ENCODE results near the gene PNPO. TPM values are rescaled to one million over a fixed set of nuclear protein-coding genes. Genes with fewer than 3 reads are reported as not detected.

PNPO gene
- total and polyA plus RNA-seq, 2 of the 13 experiments (the other 11 are each of a cell fraction or from before 2014, with no cell fraction given): 47.9 to 63.3 TPM

DNA sequence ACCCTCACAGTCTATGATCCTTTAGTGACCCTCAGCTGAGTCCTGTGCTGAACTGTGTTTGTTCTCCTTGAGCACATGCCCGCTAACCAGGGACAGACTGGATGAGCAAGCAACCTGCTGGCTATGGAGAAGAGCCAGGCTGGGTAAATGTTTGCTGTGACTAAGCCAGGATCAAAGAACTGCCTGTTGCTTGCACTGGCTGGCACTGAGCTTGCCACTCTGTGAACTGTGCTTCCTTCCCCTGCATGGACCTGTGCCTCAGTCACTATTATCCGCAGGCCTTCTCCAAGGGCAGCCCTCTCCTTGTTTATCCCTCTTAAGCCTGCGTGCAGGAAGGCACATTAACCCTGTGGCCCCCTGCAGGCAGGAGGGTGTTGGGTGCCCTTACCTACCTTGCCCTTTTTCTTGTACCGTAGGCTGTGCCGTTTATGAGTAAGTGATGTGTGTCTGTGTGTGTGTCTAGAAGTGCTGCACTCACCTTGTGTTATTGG, 7.4 kb downstream of the PNPO start (continued):
- TF ChIP-seq ZNF318 (CRISPR knock-in tag; IDR thresholded peaks at IDR 0.05): peak; percentile 60; the same call in 1 of the 2 replicates
- no peak for TF ChIP-seq ZNF263 (CRISPR knock-in tag; IDR thresholded peaks at IDR 0.05)
- no peak for TF ChIP-seq GZF1 (CRISPR knock-in tag; IDR thresholded peaks at IDR 0.05)
- TF ChIP-seq TSC22D2 (CRISPR knock-in tag; IDR thresholded peaks at IDR 0.05; ENCODE audit: borderline replicate concordance): no peak
- TF ChIP-seq, protein P1, sequence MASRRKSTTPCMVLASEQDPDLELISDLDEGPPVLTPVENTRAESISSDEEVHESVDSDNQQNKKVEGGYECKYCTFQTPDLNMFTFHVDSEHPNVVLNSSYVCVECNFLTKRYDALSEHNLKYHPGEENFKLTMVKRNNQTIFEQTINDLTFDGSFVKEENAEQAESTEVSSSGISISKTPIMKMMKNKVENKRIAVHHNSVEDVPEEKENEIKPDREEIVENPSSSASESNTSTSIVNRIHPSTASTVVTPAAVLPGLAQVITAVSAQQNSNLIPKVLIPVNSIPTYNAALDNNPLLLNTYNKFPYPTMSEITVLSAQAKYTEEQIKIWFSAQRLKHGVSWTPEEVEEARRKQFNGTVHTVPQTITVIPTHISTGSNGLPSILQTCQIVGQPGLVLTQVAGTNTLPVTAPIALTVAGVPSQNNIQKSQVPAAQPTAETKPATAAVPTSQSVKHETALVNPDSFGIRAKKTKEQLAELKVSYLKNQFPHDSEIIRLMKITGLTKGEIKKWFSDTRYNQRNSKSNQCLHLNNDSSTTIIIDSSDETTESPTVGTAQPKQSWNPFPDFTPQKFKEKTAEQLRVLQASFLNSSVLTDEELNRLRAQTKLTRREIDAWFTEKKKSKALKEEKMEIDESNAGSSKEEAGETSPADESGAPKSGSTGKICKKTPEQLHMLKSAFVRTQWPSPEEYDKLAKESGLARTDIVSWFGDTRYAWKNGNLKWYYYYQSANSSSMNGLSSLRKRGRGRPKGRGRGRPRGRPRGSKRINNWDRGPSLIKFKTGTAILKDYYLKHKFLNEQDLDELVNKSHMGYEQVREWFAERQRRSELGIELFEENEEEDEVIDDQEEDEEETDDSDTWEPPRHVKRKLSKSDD (CRISPR knock-in tag; IDR thresholded peaks at IDR 0.05; ENCODE audit: low read depth): no peak
- TF ChIP-seq GPN1 (CRISPR knock-in tag; IDR thresholded peaks at IDR 0.05; ENCODE audit: borderline replicate concordance): no peak
- 0 out of 2 replicates have a peak, but pooled peaks have one; percentile 50 for TF ChIP-seq ZBTB7A (CRISPR knock-in tag; IDR thresholded peaks at IDR 0.05)
- peak; percentile 16 for TF ChIP-seq ZNF205 (CRISPR knock-in tag; IDR thresholded peaks at IDR 0.05)
- TF ChIP-seq POLR2AphosphoS5 (IDR thresholded peaks at IDR 0.05; ENCODE audit: low read depth, low read length): no peak; the same call in 1 of the 2 replicates
- TF ChIP-seq POLR2AphosphoS2 (IDR thresholded peaks at IDR 0.05; ENCODE audit: low read depth, low read length): no peak
- TF ChIP-seq ZBTB10 (CRISPR knock-in tag; IDR thresholded peaks at IDR 0.05; ENCODE audit: borderline replicate concordance): no peak
- TF ChIP-seq RARG (CRISPR knock-in tag; IDR thresholded peaks at IDR 0.05; ENCODE audit: low read depth): no peak
- TF ChIP-seq KDM5B (CRISPR knock-in tag; IDR thresholded peaks at IDR 0.05; ENCODE audit: borderline replicate concordance): no peak
- TF ChIP-seq, protein P2, sequence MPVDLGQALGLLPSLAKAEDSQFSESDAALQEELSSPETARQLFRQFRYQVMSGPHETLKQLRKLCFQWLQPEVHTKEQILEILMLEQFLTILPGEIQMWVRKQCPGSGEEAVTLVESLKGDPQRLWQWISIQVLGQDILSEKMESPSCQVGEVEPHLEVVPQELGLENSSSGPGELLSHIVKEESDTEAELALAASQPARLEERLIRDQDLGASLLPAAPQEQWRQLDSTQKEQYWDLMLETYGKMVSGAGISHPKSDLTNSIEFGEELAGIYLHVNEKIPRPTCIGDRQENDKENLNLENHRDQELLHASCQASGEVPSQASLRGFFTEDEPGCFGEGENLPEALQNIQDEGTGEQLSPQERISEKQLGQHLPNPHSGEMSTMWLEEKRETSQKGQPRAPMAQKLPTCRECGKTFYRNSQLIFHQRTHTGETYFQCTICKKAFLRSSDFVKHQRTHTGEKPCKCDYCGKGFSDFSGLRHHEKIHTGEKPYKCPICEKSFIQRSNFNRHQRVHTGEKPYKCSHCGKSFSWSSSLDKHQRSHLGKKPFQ (CRISPR knock-in tag; IDR thresholded peaks at IDR 0.05; ENCODE audit: insufficient replicate concordance): peak; percentile 9
